ENCODE results near the gene OSBP.

DNA sequence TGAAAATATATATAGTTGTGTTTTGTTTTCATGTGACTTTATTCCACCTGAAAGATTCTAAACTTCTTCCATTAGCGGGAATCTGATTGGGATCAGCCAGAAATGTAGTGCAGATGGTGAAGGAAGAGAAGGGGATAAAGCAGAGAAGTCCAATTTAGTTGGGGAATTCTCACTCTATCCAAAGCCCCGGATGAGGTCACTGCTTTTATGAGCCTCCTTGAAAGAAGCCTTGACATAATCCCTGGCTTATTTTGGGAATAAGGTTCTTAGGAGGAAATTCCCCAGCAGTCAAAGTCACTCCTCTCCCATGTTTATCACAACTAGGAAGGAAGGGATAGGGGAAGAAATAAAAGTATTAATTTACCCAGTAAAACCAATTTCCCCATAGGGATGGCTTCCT, 41.1 kb downstream of the OSBP start:
- TF ChIP-seq, protein P1, sequence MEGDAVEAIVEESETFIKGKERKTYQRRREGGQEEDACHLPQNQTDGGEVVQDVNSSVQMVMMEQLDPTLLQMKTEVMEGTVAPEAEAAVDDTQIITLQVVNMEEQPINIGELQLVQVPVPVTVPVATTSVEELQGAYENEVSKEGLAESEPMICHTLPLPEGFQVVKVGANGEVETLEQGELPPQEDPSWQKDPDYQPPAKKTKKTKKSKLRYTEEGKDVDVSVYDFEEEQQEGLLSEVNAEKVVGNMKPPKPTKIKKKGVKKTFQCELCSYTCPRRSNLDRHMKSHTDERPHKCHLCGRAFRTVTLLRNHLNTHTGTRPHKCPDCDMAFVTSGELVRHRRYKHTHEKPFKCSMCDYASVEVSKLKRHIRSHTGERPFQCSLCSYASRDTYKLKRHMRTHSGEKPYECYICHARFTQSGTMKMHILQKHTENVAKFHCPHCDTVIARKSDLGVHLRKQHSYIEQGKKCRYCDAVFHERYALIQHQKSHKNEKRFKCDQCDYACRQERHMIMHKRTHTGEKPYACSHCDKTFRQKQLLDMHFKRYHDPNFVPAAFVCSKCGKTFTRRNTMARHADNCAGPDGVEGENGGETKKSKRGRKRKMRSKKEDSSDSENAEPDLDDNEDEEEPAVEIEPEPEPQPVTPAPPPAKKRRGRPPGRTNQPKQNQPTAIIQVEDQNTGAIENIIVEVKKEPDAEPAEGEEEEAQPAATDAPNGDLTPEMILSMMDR (IDR thresholded peaks at IDR 0.05): no peak
- TF ChIP-seq EP300 (IDR thresholded peaks at IDR 0.05) (no peak), POLR2AphosphoS5 (IDR thresholded peaks at IDR 0.05) (no peak), POLR2A (IDR thresholded peaks at IDR 0.05) (no peak)
